IMR-90 (cell line): ENCODE data around the gene PKD1L1. TPM values are rescaled to one million over a fixed set of nuclear protein-coding genes. Genes with fewer than 3 reads are reported as not detected.

Source experiments
- ATAC-seq: fragments of 200-7000 bp; cut with Tn5 transposase; 2 replicates; pipeline ENCODE4 v1.9.1; 2020; ENCODE audit warnings: low read depth, mild to moderate bottlenecking, moderate library complexity
- BruUV-seq: library from RNA; stranded (reverse); fragments of 400-500 nt; replicated peaks from 2 replicates; lab custom pipeline; 2021; lab: Mats Ljungman, UMichigan
- CTCF ChIA-PET: fragments of 300-600 bp; formaldehyde crosslinking; extraction: SDS; loops from one replicate; lab custom pipeline; 2021; ENCODE audit warnings: antibody characterized with exemption; lab: Yijun Ruan, JAX
- POLR2A ChIA-PET: fragments of 300-600 bp; sonication (Branson Sonifier 250); formaldehyde crosslinking; loops from one replicate; lab custom pipeline; 2022; ENCODE audit warnings: antibody characterized with exemption; ENCODE audit not compliant: unreplicated experiment; lab: Charles Lee
- DNase-seq: peaks from one replicate; pipeline ENCODE4 v3.0.0; 2013
- H2AFZ ChIP-seq: replicated peaks from 2 replicates; pipeline ENCODE3; 2013; ENCODE audit warnings: low read length, mild to moderate bottlenecking; ENCODE audit not compliant: poor library complexity
- H2AK5ac ChIP-seq: 2 replicates; pipeline ENCODE4 v1.6.1; 2013; ENCODE audit warnings: low read depth, low read length, inconsistent platforms
- H2AK9ac ChIP-seq: replicated peaks from 2 replicates; pipeline ENCODE3; 2013; ENCODE audit warnings: mild to moderate bottlenecking, low read depth, low read length, moderate library complexity; ENCODE audit not compliant: poor library complexity
- H2BK120ac ChIP-seq: 2 replicates; pipeline ENCODE4 v1.6.1; 2013; ENCODE audit warnings: low read depth, low read length, inconsistent platforms
- H2BK15ac ChIP-seq: 3 replicates; pipeline ENCODE4 v1.6.1; 2013; ENCODE audit warnings: low read depth, low read length, inconsistent platforms
- H2BK20ac ChIP-seq: 2 replicates; pipeline ENCODE4 v1.6.1; 2013; ENCODE audit warnings: low read depth, mild to moderate bottlenecking, inconsistent platforms, low read length, moderate library complexity
- H2BK5ac ChIP-seq: 2 replicates; pipeline ENCODE4 v1.6.1; 2013; ENCODE audit warnings: mild to moderate bottlenecking, low read depth, low read length, inconsistent platforms; ENCODE audit not compliant: poor library complexity, severe bottlenecking
- H3K14ac ChIP-seq: replicated peaks from 2 replicates; pipeline ENCODE4 v1.6.1; 2013; ENCODE audit warnings: low read depth, low read length, inconsistent platforms
- H3K18ac ChIP-seq: 2 replicates; pipeline ENCODE4 v1.6.1; 2013; ENCODE audit warnings: low read depth, low read length, control low read depth
- H3K23ac ChIP-seq: 2 replicates; pipeline ENCODE4 v1.6.1; 2013; ENCODE audit warnings: low read depth, low read length, inconsistent platforms
- H3K27ac ChIP-seq: 2 replicates; pipeline ENCODE4 v1.5.1; 2013; ENCODE audit warnings: mild to moderate bottlenecking, control low read depth, low read length; ENCODE audit not compliant: insufficient read depth
- H3K27me3 ChIP-seq: 2 replicates; pipeline ENCODE4 v1.6.1; 2013; ENCODE audit warnings: low read length; ENCODE audit not compliant: control insufficient read depth, insufficient read depth
- H3K36me3 ChIP-seq: 2 replicates; pipeline ENCODE4 v1.6.1; 2013; ENCODE audit warnings: low read length, mixed read lengths; ENCODE audit not compliant: control insufficient read depth, insufficient read depth
- H3K4ac ChIP-seq: 2 replicates; pipeline ENCODE4 v1.6.1; 2013; ENCODE audit warnings: low read depth, low read length, inconsistent platforms
- H3K4me1 ChIP-seq: 2 replicates; pipeline ENCODE4 v1.6.1; 2013; ENCODE audit warnings: low read length, mixed read lengths; ENCODE audit not compliant: control insufficient read depth, insufficient read depth
- H3K4me2 ChIP-seq: 2 replicates; pipeline ENCODE4 v1.6.1; 2013; ENCODE audit warnings: low read depth, mild to moderate bottlenecking, control low read depth, low read length, moderate library complexity
- H3K4me3 ChIP-seq: 2 replicates; pipeline ENCODE4 v1.5.1; 2013; ENCODE audit warnings: low read depth, mild to moderate bottlenecking, control low read depth, low read length, moderate library complexity; ENCODE audit not compliant: insufficient read depth
- H3K56ac ChIP-seq: 2 replicates; pipeline ENCODE4 v1.6.1; 2013; ENCODE audit warnings: low read length, inconsistent platforms; ENCODE audit not compliant: insufficient read depth; ENCODE audit errors: extremely low read depth
- H3K79me1 ChIP-seq, 2 experiments: 2 replicates each; pipeline ENCODE4 v1.6.1; 2013; ENCODE audit warnings: low read length in 2 of 2, inconsistent platforms in 1 of 2, low read depth in 1 of 2
- H3K9ac ChIP-seq: 2 replicates; pipeline ENCODE4 v1.6.1; 2013; ENCODE audit warnings: low read depth, low read length, control low read depth
- H3K9me1 ChIP-seq: 2 replicates; pipeline ENCODE4 v1.6.1; 2013; ENCODE audit warnings: low read length, inconsistent platforms; ENCODE audit not compliant: insufficient read depth
- H3K9me3 ChIP-seq: 2 replicates; pipeline ENCODE4 v1.6.1; 2013; ENCODE audit warnings: low read length; ENCODE audit not compliant: control insufficient read depth, insufficient read depth
- H4K20me1 ChIP-seq: 2 replicates; pipeline ENCODE4 v1.6.1; 2013; ENCODE audit warnings: low read length, inconsistent platforms; ENCODE audit not compliant: insufficient read depth
- H4K5ac ChIP-seq: 2 replicates; pipeline ENCODE4 v1.6.1; 2013; ENCODE audit warnings: mild to moderate bottlenecking, low read depth, low read length, control low read depth
- H4K8ac ChIP-seq, 2 experiments: 2 replicates each; pipeline ENCODE4 v1.6.1; 2013; ENCODE audit warnings: low read depth in 2 of 2, low read length in 2 of 2, control low read depth in 1 of 2, inconsistent platforms in 1 of 2
- H4K91ac ChIP-seq: 2 replicates; pipeline ENCODE4 v1.6.1; 2013; ENCODE audit warnings: low read depth, low read length, inconsistent platforms; ENCODE audit not compliant: insufficient read depth
- CHD1 ChIP-seq: IDR thresholded peaks from 2 replicates; pipeline ENCODE4 v1.6.1; 2012; ENCODE audit warnings: low read depth, low read length, improper control_type of control experiment
- MXI1 ChIP-seq: IDR thresholded peaks from 2 replicates; pipeline ENCODE4 v1.6.1; 2012; ENCODE audit warnings: low read depth, mild to moderate bottlenecking, low read length, moderate library complexity, borderline replicate concordance
- NFE2L2 ChIP-seq: fragments of 150-350 bp; IDR thresholded peaks from 2 replicates; pipeline ENCODE4 v1.6.1; 2016; ENCODE audit warnings: low read depth, mild to moderate bottlenecking, low read length
- RAD21 ChIP-seq: IDR thresholded peaks from 2 replicates; pipeline ENCODE4 v1.6.1; 2012; ENCODE audit warnings: low read length, improper control_type of control experiment
- RFX5 ChIP-seq: IDR thresholded peaks from 2 replicates; pipeline ENCODE4 v1.8.0; 2012; ENCODE audit warnings: low read depth, mild to moderate bottlenecking, low read length, moderate library complexity
- WGBS, 2 experiments: methylation state at CpG; one replicate each; pipeline versions ENCODE4 v1.1.5 to v1.1.7; 2013; ENCODE audit warnings: missing lambda C conversion rate in 2 of 2; ENCODE audit not compliant: insufficient read length in 1 of 2; ENCODE audit errors: extremely low coverage in 2 of 2; 5-methylcytosine and 5-hydroxymethylcytosine counted together
- dilution Hi-C: fragments of 300-500 bp; cut with HindIII; formaldehyde crosslinking; loops from one replicate; pipeline ENCODE4 v1.14.3; 2018; ENCODE audit warnings: low sequenced_read_pairs; ENCODE audit not compliant: unreplicated experiment
- in situ Hi-C: fragments of 300-500 bp; cut with MboI; formaldehyde crosslinking; loops from 3 replicates; pipeline ENCODE4 v1.14.3; 2019; ENCODE audit warnings: low sequenced_read_pairs, inconsistent platforms, mixed read lengths
- intact Hi-C: fragments of 100-400 bp; cut with micrococcal nuclease; formaldehyde crosslinking; loops from 2 replicates; pipeline ENCODE4 v1.10.0; 2022
- polyA plus RNA-seq, 3 experiments: library from polyadenylated mRNA; depleted of rRNA; stranded (reverse); fragments of >200 nt; gene quantifications; 2 replicates each; pipeline ENCODE4 v1.2.3, GENCODE V29; 2012; ENCODE audit warnings: low replicate concordance in 1 of 3
- total RNA-seq: library from RNA; depleted of rRNA; stranded (reverse); fragments of >200 nt; gene quantifications from 2 replicates; pipeline ENCODE4 v1.2.3, GENCODE V29; 2012
- TF ChIP-seq, protein P1 (sequence below): conservative IDR thresholded peaks from 2 replicates; pipeline ENCODE4 v1.5.1; 2012; ENCODE audit warnings: mild to moderate bottlenecking, low read depth, low read length, improper control_type of control experiment
- TF ChIP-seq, protein P2 (sequence below): fragments of 150-350 bp; IDR thresholded peaks from 2 replicates; pipeline ENCODE4 v1.6.1; 2016; ENCODE audit warnings: low read depth, mild to moderate bottlenecking, low read length, moderate library complexity, borderline replicate concordance

The PKD1L1 gene
- total and polyA plus RNA-seq, 2 of the 4 experiments (the other 2 are of a cell fraction): under 0.01 to 0.15 TPM

DNA sequence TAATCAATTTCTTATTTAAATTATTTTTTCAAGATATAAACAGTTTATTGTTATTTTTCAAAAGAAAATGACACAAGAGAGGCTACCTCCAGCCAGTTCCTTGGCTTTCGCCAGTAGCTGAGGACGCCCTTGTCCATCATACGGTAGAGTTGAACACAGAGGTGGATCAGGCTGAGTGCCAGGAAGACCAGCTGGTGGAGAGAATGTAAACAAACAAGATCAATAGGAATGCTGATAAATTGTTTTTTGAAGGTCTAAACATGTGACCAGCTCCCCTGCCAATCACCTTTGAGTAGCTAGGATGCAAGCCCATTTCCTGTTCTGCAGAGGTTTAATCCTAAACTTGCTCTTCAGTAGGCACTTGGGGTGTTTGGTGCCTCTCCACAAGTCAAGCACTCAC, 138.9 kb downstream of the PKD1L1 start:
- CTCF ChIA-PET: interaction anchor here (0.7 to 1.2 kb wide), 2 partner anchors 13 to 543 kb away, joined by 3 read pairs; no protein-coding TSS in a partner anchor
- H3K27me3 ChIP-seq: no peaks in the 10 kb centered on the region; the same call in 1 of the 2 replicates
- no peak overlapping the region for H2BK20ac ChIP-seq
- ATAC-seq (no peak), DNase-seq (no peak)
- no peaks in the 10 kb centered on the region; a peak in 1 of 4 replicates for H3K79me1 ChIP-seq
- no peaks in the 10 kb centered on the region for H3K9me3 ChIP-seq
- no peak overlapping the region for H3K4ac ChIP-seq
- no TSS peak for BruUV-seq
- H2BK15ac ChIP-seq: peak overlapping the region; percentile 25; the same call in 1 of the 3 replicates
- 100% methylated on average over 1 of the region's 3 CpGs; no CpG with 5 or more reads in 1 of the 2 experiments for WGBS, 2 experiments
- no peak overlapping the region for H3K23ac ChIP-seq
- no peak overlapping the region for H4K5ac ChIP-seq
- H2BK120ac ChIP-seq: no peak overlapping the region
- intact Hi-C loops (no loop called here), dilution Hi-C loops (no loop called here), in situ Hi-C loops (no loop called here)
- H3K9me1 ChIP-seq: peaks cover 19% of the 10 kb centered on the region
- H2AFZ ChIP-seq: no peak overlapping the region
- H3K9ac ChIP-seq: no peak overlapping the region
- no peak overlapping the region for H2AK5ac ChIP-seq
- H3K27ac ChIP-seq: no peak overlapping the region
- no peaks in the 10 kb centered on the region for H3K36me3 ChIP-seq
- H2BK5ac ChIP-seq: no peak overlapping the region
- H3K4me2 ChIP-seq: no peak overlapping the region
- no peak overlapping the region for H3K4me3 ChIP-seq
- POLR2A ChIA-PET: no interaction called here
- no peak for TF ChIP-seq RAD21
- TF ChIP-seq CHD1: no peak
- no peak for TF ChIP-seq NFE2L2
- no peak for TF ChIP-seq MXI1
- TF ChIP-seq, protein P1, sequence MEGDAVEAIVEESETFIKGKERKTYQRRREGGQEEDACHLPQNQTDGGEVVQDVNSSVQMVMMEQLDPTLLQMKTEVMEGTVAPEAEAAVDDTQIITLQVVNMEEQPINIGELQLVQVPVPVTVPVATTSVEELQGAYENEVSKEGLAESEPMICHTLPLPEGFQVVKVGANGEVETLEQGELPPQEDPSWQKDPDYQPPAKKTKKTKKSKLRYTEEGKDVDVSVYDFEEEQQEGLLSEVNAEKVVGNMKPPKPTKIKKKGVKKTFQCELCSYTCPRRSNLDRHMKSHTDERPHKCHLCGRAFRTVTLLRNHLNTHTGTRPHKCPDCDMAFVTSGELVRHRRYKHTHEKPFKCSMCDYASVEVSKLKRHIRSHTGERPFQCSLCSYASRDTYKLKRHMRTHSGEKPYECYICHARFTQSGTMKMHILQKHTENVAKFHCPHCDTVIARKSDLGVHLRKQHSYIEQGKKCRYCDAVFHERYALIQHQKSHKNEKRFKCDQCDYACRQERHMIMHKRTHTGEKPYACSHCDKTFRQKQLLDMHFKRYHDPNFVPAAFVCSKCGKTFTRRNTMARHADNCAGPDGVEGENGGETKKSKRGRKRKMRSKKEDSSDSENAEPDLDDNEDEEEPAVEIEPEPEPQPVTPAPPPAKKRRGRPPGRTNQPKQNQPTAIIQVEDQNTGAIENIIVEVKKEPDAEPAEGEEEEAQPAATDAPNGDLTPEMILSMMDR: no peak
- TF ChIP-seq, protein P2, sequence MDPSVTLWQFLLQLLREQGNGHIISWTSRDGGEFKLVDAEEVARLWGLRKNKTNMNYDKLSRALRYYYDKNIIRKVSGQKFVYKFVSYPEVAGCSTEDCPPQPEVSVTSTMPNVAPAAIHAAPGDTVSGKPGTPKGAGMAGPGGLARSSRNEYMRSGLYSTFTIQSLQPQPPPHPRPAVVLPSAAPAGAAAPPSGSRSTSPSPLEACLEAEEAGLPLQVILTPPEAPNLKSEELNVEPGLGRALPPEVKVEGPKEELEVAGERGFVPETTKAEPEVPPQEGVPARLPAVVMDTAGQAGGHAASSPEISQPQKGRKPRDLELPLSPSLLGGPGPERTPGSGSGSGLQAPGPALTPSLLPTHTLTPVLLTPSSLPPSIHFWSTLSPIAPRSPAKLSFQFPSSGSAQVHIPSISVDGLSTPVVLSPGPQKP: no peak
- TF ChIP-seq RFX5: no peak
- H3K14ac ChIP-seq: no peak overlapping the region
- no peak overlapping the region for H3K18ac ChIP-seq
- H3K56ac ChIP-seq: no peak overlapping the region
- H4K8ac ChIP-seq: no peak overlapping the region
- no peaks in the 10 kb centered on the region for H4K20me1 ChIP-seq
- H3K4me1 ChIP-seq: peaks cover 6% of the 10 kb centered on the region; the same call in 1 of the 2 replicates
- H4K91ac ChIP-seq: no peak overlapping the region
- H2AK9ac ChIP-seq: no peak overlapping the region
